Activated CD4-positive, alpha-beta T cell treated with anti-CD3 and anti-CD28 coated beads for 24 hours (primary cell): Measurements from ENCODE around the gene ADARB2.
"Not testable (repeated sequence)": the region's sequence is repeated elsewhere in the genome, so short reads cannot be mapped to it uniquely, and the experiment has no call there.

Experiments used
- DNase-seq, 2 donors: peaks; one replicate each; pipeline ENCODE4 v3.0.0-alpha.2; 2020; ENCODE audit warnings: low read depth in 2 of 2

The ADARB2 gene

DNA sequence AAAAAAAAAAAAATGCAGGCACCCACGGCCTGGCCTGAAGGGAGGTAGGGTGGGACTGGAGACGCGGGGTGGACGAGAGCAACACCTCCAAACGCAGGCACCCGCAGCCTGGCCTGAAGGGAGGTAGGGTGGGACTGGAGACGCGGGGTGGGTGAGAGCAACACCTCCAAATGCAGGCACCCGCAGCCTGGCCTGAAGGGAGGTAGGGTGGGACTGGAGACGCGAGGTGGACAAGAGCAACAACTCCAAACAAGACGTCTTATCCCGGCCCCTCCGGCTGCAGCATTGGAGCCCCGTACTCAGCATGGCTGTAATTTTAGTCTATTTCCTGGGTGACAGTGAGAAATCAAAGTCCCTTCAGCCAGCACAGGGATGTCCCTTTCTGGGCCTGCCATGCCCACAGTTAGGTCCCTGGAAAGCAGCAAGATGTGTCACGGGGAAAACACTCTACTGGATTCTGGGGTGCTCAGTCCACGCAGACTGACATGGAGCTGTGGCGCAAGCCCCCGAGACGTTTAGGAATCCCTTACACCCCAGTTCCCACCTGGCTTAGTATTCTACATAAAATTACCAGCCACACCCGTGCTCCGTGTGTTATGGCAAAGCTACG, 561.3 kb downstream of the ADARB2 start:
- DNase-seq = no peak

DNA sequence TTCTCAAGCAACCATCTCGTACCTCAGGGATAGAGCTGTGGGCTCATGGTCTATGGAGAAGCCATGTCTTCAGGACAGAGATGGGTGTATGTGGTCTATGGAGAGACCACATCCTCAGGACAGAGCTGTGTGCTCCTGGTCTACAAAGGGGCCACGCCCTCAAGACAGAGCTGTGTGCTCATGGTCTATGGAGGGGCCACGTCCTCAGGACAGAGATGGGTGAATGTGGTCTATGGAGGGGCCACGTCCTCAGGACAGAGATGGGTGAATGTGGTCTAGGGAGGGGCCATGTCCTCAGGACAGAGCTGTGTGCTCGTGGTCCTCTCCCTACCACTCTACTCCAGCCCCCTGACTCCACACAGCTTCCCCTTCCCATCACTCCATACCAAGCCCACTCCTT, 563.3 kb downstream of the ADARB2 start:
- no peak for DNase-seq

DNA sequence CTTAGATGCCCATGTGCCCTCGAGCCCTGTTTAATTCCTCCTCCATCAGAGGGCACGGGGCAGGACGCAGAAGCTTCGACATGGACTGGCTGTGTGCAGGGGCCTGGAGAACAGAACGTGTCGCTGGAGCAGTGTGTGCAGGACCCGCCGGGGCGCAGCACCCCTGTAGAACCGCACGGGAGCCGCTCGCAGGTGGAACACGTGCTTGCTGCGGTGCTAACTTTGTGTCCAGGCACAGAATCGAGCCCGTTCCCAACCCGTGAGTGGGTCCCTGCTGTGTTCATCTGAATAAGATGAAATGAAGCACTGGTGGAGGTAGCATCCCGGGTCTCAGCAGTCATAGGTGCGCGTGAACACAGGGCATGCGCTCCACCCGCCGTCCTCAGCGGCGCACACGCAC, 564.2 kb downstream of the ADARB2 start:
- no peak for DNase-seq

DNA sequence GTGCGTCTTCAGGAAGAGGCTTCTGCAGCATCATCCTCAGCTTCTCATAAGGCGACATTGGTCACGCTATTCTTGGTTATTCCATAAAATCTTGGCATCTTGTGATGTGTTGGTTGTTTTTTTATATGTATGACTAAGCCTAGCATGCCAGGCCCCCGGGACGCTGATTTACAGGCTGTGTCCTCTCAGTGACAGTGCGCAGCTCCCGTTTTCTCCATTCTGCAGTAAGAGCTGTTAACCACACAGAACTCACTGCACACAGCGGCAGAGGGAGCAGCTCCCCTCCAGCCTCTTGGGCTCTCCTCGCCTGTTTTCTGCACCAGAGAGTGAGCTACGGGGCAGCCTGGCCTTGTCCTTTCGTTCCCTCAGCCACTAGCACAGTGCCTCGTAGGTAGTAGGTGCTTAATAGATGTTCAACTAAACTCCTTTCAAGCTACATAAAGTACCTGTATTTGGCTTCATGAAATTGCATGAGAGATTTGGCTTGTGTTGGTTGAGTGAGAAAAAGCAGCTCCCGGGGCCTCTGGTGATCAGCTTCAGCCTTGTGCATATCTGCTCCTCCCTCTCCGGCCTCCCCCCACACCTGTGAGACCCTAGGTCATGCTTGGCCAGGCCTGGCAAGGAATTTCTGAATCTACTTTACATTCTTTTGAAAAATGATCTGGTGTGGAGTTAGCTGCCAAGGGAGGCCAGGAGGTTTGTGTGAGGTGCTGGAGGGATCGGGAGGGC, 564.9 kb downstream of the ADARB2 start:
- DNase-seq = no peak

DNA sequence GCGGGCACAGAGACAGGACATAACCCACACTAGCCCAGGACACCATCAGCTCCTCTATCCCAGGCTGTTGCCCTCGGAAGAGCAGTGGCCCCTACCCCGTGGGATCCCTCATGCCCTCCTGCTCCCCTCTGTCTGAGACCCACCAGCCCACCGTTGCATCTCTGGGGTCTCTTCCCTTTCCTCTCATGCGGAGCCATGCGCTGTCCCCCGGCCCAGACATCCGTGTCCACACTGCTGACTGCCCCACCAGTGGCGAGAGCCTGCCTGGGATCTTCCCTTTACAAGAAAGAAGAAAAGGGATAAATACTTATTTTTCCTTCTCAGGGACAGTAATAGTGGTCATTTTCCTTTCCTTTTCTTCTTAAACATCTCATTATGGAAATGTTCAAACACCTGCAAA, 565.7 kb downstream of the ADARB2 start:
- DNase-seq = no peak

DNA sequence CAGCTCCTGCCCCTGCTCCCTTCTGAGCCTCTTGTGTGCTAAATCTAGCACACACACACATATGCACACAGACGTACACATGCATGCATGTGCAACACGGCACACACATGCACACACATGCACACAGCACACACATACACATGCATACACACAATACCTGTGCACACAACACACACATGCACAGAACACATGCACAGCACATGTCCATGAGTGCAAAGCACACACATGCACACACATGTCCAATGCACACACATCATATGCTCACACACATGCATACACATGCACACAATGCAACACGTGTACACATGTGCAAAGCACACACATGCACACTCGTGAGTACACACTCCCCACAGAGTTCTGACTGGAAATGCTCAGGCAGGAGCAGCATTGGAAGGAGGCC, 566.1 kb downstream of the ADARB2 start:
- no peak for DNase-seq

DNA sequence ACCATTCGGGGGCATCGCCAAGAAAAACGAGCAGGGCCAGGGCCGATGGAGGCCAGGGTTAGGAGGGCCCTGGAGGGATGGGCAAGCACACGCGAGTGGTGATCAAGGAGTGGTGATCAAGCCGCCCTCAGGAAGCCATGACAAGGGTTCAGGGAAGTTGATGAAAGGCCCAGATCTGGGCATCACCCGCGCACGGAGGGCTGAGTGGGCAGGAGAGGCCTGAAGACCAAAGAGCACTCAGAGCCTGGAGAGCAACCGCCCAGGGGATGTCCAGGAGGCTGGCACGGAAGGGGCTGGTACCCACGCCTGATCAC, 566.5 kb downstream of the ADARB2 start:
- DNase-seq = no peak

DNA sequence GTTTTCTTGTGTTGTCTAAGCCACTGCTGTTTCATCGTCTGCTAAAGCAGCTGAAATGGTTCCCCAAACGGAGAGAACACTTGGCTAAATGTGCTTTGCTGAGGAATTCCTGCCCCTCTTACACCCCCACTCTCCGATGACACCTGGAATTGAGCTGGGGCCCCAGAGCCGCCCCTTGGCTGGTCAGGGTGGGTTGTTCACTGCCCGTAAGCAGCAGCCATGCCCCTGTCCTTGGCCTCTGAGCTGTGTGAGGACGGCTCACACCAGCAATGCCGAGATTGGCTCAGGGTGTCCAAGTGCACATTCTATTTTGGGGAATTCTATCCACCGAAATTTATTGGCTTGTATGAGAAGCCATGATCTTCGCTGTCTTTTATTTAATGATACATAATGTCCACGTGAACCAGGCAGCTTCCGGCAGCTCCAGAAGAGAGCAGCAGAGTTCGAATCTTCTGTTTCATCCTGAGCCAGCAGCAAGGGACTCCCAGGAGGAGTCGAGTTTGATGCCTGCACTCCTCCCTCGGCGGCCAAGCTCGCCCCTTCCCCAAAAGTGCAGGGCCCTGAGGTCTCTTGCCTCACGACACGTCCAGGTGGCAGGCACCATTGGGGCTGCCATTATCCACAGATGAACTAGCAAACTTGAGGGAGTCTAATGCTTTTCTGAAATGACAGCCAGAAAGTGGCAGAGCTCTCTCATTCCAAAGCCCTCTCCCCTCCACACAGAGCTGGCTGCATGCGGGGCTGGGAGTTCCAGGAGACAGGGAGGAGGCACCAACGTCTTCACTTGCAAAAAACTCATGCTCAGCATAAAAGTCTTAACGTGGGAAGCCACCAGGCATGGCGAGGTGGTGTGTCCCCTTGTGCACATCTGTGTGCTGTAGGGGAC, 567.1 kb downstream of the ADARB2 start:
- DNase-seq = no peak

DNA sequence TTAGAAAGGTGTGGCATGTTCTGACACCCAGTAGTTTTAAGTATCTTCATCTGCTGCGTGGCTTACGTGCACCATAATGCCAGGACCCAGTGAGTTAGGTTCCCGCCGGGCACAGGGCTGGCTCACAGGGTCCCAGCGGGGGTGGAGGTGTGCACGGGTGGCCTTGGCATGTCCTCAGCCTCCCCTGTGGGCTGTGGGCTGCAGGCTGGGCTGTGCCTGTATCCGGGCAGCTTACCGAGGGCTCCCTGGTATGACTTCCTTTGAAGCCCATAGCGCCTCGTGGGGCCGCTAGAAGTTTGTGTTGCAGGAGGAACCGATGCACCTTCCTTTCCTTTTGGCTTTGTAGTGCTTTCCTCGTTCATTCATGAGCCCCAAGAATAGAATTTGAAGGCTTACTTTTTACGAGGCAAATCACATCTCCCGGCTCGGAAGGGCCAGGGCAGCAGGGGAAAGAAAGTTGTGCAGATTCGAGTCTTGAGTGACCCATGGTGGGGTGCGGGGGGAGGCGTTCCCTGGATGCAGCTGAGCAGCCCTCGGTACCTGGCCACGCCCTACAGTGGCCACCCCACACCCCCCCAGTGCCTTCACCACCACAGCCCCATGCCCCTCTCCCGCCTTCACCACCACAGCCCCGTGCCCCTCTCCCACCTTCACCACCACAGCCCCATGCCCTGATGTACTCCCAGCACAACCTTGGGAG, 568.0 kb downstream of the ADARB2 start:
- no peak for DNase-seq

DNA sequence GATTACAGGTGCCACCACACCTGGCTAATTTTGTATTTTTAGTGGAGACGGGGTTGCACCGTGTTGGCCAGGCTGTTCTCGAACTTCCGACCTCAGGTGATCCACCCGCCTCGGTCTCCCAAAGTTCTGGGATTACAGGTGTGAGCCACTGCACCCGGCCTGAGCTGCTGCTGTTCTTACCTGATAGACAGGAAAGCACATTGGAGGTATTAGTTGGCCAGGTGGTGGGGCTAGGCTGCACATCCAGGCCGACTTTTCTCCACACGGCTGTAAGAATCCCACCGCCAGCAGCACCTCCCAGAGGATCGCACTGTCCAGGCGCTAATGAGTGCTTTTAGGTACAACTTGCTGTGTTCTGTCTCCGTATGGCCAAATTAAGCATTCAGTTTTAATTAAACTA, 568.6 kb downstream of the ADARB2 start:
- DNase-seq = no peak

DNA sequence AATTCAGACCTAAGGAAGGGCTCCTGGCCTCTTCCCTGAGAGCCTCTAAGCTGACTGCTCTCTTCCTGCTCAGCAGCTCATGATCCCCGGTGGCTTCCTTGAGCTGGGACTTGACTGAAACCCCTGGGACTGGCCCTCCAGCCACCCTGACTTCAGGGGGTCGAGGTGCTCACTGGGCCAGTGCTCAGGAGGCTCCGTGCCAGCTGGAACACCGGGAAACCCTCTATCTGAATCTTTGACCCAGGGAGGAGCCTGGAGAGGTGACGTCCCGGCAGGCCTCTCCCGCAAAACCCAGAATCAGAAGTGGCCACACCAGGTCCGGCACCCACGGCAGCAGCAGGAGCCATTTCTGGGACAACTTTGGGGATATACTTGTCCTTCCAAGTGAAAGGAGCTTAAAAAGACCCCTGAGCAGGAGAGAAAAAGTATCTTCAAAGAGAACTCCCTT, 570.5 kb downstream of the ADARB2 start:
- DNase-seq = no peak

DNA sequence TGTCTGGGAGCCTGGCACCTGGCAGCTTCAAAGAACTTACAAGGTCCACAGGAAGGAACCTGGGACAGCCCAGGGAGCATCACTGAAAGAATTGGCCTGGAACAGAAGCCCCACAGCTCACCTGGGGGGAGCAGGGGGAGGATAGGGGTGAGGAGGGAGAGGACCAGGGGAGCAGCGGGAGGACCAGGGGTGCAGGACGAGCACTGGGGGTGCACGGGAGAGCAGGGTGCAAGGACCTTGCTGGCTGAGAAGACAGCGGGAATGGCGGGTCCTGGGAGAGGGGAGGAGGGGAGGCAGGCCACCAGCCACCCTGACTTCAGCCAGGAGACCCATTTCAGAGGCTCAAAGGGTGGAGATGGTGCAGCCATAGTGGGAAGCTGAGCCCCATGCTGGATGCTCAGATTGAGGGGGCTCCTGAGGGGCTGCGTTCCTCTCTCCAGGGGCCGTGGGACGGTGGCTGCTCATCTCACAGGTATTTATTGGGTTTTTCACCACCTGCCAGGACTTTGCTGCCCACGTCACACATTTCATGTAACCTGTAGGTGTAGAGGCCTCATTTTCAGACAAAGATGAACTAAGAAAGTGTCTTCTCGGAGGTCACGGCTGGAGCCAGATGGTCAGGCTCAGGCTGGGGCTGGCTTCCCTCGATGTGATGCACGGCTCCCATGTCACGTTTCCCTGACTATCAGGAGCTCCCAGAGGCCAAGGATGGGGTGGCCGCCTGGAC, 571.1 kb downstream of the ADARB2 start:
- DNase-seq = no peak

DNA sequence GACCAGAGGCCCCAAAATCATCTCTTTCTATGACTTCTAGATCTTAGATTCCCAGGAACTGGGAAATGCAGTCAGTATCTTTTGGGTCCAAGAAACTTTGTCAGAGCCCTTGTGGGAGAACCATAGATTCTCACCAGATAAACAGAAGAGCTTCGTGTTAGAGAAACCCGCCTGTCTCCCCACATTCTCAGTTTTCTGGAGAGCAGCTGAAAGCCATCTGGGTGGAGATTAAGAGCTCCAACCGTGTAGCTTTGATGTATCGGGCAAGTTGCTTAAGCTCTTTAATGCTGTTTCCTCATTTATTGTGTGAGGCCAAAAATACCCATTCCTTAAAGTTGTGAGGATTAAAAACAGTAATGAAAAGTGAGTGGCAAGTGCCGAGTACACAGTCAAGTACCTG, 573.5 kb downstream of the ADARB2 start:
- DNase-seq = no peak

DNA sequence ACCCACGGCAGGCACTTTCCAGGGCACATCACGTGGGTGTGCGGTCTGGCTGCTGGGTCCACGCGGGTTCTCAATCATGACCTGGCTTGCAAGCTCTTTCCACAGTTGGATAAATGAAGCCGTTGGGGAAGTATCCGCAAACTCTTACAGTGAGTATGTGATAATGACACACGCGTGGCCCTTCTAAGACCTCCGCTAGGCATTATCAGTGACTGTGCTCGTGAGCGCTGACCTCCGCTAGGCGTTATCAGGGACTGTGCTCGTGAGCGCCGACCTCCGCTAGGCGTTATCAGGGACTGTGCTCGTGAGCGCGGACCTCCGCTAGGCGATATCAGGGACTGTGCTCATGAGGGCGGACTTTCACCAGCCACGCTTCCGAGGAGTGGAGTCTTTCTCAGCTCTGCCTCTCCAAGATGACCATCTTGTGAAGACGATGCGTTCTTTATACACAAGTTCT, 574.1 kb downstream of the ADARB2 start:
- DNase-seq = no peak

DNA sequence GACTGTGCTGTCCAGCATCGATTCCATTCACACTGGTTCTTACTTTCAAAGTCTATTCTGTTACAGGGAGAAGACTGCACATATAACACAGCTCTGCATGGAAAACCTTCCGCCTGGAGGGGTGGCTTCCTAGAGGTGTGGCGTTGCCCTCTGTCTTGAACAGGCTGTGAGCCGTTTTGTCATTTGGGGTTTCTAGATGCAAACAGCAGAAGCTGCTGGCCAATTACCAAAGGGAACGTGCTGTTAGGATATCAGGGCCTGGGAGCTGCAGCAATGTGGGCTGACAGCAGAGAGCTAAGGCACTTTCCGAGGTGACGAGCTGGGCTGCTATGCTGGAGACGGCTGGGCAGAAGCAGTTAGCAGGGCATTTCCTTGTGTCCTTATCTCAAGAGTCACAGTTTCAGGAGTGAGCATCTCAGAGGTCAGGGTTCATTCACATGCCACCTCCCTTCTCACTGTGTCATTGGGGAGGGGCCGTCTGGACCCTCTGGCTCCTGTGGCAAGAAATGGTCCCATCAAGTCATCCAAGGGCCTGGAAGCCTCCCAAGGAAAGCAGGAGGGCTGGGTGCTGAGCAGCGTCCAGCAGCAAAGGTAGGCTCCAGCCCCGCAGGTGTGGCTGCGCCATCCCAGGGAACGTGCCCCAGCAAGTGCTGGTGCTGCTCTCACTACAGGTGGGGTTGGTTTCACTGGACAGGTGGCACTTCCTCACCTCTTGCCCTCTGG, 574.7 kb downstream of the ADARB2 start:
- no peak for DNase-seq

DNA sequence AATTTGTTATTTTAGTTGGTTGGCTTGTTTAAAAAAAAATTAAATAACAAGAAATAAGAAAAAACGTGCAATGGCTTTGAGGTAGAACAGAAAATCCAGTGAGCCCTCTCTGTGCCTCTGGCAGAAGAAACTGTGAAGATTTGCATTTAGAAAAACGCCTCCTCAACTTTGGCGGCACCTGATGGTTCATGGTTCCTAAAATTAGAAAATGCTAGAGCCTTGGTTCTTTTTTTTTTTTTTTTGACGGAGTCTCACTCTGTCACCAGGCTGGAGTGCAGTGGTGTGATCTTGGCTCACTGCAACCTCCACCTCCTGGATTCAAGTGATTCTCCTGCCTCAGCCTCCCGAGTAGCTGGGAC, 576.0 kb downstream of the ADARB2 start:
- DNase-seq = not testable (repeated sequence)

DNA sequence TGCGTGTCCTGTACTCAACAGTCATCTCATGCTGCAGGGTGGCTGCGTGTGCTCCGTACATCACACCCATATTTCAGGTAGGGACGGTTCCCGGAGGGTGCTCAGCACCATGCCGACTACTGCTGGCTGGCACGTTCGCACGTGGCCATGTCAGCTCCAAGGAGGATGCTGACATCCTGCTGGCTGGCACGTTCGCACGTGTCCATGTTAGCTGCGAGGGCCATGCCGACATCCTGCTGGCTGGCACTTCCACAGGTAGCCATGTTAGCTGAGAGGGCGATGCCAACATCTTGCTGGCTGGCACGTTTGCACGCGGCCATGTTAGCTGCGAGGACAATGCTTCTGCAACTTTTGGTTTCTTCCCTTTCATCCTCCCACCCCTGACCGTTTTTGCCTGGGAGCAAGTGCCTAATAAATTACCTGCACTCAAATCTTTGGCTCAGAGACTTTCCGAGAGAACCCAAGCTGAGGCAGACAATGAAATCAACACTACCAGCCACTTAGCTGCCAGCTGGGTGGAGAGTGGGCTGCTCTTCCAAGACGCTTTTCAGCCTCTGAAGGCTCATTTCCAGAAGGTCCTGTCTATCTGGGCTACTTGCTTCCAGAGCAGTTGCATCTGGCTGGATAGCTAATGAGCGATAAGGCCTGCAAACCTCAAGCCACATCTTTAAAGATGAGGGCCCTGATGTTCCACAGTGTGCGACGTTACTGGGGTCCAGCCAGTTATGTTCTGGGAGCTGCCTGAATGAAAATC, 576.6 kb downstream of the ADARB2 start:
- no peak for DNase-seq

DNA sequence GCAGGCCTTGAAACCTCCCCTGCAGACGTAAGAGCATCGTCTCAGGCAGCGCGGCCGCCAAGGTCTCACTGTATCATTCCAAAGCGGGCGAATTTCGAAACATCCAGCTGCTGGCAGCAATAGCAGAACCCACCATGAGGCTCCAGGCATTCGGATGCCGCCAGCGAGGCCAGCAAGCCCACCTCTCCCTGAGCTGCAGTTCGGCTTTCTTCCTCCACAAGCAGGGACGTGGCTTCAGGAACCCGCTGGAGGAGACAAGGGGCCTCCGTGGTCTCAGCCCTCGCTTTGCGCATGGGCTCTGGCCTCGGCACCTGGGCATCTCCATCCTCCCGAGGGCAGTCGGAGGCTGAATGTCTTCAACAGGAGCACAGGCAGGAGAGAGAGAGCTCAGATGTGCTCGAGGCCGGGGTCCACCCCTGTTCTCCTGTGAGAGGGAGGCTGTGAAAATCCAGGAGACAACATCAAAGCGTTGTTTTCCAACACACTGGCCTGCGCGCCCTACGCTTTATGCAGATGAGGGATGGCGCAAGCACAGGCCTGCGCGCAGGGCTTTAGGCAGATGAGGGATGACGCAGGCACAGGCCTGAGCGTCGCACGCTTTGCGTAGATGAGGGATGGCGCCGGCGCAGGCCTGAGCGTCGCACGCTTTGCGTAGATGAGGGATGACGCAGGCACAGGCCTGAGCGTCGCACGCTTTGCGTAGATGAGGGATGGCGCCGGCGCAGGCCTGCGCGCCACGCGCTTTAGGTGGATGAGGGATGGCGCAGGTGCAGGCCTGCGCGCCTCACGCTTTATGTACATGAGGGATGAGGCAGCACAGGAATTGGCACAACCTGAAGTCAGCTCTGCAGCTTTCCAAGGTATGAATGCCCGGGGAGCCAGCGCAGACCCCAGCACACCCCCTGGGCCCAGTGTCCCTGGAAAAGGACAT, 577.9 kb downstream of the ADARB2 start:
- no peak for DNase-seq

DNA sequence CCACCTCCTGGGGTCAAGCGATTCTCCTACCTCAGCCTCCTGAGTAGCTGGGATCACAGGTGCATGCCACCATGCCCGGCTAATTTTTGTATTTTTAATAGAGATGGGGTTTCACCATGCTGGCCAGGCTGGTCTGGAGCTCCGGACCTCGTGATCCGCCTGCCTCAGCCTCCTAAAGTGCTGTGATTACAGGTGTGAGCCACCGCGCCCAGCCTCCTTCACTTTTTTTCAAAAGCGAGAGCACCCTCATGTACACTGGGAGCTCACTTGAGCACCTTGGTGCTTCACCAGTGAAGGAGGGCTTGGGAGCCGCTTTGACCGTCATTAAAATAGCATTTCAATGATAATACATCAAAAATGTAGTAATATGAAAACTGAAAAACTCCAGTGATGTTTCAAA, 578.8 kb downstream of the ADARB2 start:
- DNase-seq = not testable (repeated sequence)
